Measurements from ENCODE around the gene NAGA.
A peak's percentile ranks its signal among the peaks of the same experiment; 100 is the strongest.
"Not testable (repeated sequence)": the region's sequence is repeated elsewhere in the genome, so short reads cannot be mapped to it uniquely, and the experiment has no call there.

The NAGA gene

DNA sequence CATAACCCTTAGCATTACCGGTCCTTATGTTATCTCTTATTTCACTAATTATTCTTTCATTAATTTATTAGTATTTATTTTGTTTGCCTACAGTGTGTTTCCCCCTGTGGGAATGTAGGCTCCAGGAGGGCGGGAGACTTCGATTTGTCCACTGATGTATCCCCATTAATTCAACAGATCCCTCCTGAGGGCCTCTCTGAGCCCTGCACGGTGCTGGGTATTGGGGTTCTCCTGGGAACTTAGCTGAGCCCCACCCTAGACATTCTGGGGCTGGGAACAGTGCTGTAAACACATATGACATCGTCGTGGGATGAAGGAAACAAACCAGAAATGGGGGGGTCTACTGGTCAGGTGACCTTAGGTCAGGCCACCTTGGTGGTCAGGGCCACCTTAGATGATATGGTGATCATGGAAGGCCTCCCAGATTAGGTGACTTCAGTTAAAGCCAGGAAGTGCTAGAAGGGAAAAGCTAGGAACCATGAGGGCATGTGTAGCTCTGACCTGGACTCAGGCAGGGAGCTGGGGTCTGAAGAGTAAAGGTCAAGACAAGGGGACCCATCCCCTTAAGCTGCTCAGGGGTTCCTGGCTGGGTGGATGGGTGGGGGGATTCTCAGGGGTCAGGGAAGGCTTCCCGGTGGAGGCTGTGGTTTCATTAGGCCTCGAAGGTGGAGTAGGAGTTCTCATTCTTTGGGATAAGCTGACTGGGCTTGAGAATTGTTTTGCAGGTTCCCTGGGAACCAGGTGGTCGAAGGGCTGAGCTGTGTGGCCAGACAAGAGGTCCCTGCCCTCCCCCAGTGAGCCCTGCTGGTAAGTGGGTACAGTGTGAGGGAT lies 4.4 kb upstream of the NAGA start:
- DNase-seq (ENCODE audit: low read depth in 2 of 2): no peak

- peak; percentile 31 to 50 for DNase-seq (ENCODE audit: low read depth in 2 of 2)
These were observed 3.7 kb upstream of the NAGA start, which contains the start of gene PHETA2 for GRCh38 chr22:42074132-42074811. Gene PHETA2 (plus strand): TSS chr22:42074248. CDS start chr22:42077294, 3,046 bp downstream.

GRCh38 chr22:42073621-42074041 lies 3.0 kb upstream of the NAGA start:
- DNase-seq (ENCODE audit: low read depth in 2 of 2): no peak

DNA sequence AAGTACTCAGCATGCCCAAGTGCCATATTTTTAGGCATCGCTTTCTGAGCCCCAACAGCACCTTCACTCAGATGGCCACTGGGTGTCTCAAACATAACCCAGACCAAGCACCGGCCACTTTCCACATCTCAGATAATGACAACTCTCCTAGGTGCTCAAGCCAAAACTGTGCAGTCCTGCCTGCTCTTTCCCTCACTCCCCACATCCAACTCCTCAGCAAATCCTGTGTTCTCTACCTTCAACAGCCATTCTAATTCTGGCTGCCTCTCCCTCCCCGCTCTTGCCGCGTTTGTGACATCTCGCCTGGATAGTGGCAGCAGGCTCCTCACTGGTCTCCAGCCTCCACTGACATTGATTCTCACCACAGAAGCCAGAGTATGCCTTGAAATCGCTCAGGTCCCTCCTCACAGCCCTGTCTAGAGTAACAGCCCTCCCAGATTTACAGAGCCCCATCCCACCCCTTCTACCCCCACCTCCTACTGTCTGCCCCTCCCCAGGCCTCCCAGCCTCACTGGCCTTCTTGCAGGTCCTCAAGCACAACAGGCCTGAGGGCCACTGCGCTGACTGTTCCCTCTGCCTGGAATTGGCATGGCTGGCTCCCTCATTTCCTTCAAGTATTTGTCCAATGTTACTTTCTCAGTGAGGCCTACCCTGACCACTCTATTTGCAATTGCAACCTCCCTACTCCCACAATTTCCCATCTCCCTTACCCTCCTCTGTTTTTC lies 2.2 kb upstream of the NAGA start:
- DNase-seq (ENCODE audit: low read depth in 2 of 2): no peak

DNA sequence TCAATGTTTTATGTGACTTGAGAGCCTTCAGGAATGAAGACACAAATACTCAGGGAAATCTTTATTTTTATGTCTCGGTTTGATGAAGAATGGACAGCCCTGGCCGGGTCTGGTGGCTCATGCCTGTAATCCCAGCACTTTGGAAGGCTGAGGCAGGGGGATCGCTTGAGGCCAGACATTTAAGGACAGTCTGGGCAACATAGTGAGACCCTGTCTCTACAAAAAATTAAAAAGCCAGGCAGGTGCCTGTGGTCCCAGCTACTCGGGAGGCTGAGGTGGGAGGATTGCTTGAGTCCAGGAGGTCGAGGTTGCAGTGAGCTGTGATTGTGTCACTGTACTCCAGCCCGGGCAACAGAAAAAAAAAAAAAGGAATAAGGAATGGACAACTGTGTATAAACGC lies 896 bp upstream of the NAGA start:
- not testable (repeated sequence) for DNase-seq (ENCODE audit: low read depth in 2 of 2)

DNA sequence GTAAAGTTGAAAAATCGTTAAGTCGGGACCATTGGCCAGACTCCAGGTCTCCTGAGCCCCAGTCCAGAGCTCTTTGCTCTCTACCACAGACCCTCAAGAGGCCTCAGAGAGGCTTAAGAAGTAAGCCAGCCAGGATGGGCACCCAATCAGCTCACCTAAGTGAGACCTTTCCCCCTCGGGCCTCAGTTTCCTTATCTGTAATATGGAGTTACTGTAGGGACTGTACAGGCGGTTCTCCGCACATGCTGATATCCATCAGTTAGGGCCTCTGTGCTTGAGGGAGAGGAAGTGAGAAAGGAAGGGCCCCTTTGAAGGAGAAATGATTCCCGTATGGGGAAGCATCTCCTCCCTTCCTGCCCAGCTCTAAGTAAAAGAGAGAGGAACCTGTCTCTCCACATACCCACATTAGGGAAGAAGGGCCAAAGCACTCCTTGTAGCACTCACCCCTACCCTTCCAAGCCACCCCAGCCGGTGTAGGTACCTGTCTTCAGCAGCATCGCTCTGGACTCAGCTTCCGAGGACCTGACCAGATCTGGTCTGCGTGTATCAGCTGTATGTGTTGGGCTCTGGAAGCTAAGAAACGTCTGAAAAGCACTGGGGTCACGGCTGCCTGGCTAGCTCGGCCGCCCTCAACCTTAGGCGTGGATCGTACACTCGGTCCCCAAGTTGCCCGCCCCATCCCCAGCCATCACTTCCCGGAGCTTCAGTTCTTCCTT lies 653 bp downstream of the NAGA start:
- DNase-seq (ENCODE audit: low read depth in 2 of 2): no peak

- DNase-seq (ENCODE audit: low read depth in 2 of 2): no peak
These were observed 2.3 kb downstream of the NAGA start for GRCh38 chr22:42068291-42068690.

DNA sequence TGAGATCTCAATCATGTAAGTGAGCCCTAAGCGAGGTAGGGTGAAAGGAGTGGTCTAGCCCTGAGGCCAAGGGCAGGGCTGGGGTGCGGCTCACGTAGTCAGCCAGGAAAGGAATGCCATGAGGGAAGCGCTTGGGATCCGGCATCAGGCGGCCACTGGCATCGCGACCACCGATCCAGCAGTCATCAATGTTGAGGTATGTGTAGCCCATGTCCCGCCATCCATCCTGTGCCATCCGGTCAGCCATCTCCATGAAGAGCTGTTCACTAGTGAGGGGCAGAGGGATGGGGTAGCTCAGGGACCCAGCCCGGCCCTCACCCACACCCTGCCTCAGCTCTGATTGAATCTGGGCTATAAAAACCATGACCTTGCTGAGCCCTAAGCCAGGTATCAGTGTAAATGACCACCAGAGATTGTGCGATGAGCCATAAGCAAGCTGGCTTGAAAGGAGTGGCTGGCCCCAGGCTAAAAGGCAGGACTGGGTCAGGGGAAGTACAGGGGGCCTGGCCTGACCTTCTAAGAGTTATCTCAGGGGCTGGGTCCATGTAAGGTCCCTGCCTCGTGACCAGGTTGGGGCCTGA lies 2.9 kb downstream of the NAGA start:
- no peak for DNase-seq (ENCODE audit: low read depth in 2 of 2)

DNA sequence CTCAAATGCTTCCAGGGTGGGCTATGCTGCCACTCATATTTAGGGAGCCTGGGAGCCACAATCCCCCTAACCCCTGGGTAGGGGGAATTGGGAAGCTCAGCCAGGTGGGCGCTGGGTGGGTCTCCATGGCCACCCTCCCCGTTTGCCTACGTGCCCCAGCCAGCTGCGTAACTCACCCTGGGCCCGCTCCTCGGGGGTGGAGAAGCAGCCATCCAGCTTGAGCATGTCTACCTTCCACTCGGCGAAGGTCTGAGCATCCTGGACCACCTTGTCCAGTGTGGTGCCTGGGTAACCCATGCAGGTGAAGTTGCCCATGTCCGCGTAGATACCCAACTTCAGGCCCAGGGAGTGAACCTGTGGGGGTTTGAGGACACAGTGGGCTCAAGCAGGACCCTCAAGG lies 3.7 kb downstream of the NAGA start:
- DNase-seq (ENCODE audit: low read depth in 2 of 2): no peak

- DNase-seq (ENCODE audit: low read depth in 2 of 2): no peak
These were observed 4.4 kb downstream of the NAGA start for GRCh38 chr22:42066126-42066761.

GRCh38 chr22:42065438-42066125 lies 5.0 kb downstream of the NAGA start:
- no peak for DNase-seq (ENCODE audit: low read depth in 2 of 2)

DNA sequence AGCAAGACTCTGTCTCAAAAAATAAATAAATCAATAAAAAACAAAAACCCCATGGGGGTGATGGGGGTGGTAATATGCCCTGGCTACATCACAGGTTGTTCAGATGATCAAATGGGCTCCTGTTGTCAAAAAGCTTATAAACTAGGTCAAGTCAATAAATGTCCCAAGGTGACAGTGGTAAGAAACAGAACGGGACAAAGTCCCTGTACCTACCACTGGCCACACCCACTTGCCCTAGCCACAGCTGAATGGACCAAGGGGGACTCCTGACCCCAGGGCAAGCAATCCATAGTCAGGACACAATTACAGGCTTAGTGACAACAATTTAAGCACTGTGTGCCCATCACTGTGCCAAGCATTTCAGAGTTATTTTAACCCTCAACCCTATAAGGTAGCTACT lies 6.0 kb downstream of the NAGA start:
- no peak for DNase-seq (ENCODE audit: low read depth in 2 of 2)

DNA sequence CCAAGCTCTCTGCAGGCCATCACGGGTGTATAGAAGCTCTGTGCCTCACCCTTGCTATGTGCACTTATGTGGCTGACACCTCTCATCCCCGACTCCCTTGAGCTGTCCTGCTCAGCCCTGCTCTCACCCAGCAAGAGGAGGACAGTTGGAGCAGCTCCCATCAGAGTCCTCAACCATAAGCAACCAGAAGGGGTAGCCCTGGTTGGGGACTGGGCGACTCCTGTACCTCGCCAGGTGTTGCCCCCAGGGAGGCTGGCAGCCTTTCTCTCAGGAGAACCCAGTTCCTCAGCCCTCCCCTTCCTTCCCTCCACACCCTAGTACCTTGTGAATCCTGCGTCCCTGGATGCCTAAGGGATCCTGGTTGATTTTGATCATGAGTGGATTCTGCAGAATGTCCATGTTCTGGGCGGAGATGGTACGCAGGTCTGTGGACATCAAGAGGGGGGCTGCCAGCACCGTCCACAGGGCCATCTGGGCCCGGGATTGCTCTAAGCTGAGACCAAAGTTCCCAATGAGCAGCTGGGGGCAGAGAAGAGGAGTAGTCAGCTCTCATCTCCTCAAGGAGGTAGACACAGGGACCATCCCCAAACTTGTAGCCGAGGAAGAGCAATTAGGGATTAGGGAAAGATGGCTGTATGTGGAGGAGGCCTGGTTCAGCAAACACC lies 8.0 kb downstream of the NAGA start:
- no peak for DNase-seq (ENCODE audit: low read depth in 2 of 2)

DNA sequence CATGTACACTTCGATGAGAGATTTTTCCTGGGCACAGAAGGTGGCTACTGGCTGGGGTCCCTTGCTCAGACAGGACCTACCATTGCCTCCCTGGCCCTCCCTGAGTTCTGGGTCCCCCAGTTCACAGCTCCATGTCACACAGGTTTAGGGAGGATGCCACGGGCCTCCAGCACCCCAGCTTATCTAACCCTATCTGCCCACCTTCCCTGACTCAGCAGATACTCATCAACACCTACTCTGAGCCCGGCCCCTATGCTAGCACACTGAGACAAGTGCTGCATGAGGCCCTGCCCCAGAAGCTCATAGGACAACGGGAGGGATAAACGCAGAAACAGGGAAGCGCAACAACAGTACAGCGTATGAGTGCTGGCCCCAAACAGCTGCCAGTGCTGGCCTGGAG lies 9.6 kb downstream of the NAGA start:
- no peak for DNase-seq (ENCODE audit: low read depth in 2 of 2)

DNA sequence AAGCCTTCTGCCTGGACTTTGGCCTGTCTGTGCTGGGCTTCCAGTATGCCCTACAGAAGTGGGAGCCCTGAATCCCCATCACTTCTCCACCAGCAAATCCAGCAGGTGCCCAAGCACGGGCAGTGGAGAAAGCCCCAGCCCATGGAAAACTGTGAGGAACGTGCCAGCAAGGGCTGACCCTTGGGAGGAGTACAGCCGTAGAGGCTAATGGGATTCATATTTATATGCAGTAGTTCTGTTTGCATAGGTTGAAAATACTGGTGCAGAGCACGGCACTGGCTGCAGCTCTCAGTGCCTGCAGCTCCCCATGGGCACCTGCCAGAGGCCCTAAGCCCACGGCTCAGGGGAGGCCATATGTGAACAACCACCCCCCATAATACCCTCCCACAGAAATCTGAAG lies 10.1 kb downstream of the NAGA start:
- DNase-seq (ENCODE audit: low read depth in 2 of 2): no peak

GRCh38 chr22:42056757-42057511 lies 13.7 kb downstream of the NAGA start:
- no peak for DNase-seq (ENCODE audit: low read depth in 2 of 2)

DNA sequence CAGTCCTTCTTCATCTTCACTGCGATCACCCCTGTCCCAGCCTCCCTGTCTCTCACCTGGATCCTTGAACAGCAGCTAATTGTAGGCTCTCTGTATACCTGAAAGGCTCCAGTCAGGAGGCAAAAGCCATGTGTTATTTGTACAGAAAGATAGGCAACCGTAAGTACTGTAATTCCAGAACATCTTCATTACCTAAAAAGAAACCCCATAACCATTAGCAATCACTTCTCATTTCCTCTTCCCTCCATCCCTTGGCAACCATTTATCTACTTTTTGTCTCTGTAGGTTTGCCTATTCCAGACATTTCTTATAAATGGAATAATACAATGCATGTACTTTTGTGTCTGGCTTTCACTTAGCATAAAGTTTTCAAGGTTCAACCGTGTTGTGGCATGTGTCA lies 17.8 kb downstream of the NAGA start:
- DNase-seq (ENCODE audit: low read depth in 2 of 2): no peak

DNA sequence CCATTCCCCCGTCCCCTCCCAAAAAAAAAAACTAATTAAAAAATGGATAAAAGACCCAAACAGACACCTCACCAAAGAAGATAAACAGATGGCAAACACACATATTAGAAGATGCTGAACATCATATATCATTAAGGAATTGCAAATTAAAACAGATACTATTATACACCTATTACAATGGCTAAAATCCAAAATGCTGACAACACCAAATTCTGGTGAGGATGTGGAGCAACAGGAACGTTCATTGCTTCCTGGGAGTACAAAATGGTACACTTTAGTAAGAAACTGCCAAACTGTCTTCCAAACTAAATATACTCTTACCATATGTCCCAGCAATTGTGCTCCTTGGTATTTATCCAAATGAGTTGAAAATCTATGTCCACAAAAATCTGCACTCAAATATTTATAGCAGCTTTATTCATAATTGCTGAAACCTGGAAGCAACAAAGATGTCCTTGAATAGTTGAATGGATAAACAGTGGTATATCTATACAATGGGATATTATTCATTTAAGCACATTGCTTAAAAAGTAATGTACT lies 19.9 kb downstream of the NAGA start:
- no peak for DNase-seq (ENCODE audit: low read depth in 2 of 2)

DNA sequence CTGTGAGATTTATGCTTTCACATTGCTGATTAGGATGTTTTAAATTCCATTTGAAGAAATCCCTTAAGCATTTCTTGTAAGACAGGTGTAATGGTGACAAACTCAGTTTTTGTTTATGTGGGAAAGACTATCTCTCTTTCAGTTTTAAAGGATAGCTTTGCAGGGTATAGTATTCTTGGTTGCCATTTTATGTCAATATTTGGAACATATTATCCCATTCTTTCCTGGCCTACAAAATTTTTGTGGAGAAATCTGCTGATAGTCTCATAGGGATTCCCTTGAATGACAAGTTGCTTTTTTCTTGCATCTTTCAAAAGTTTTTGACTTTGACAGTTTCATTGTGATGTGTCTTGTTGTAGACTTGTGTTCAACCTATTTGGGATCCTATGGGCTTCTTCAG lies 28.8 kb downstream of the NAGA start:
- DNase-seq (ENCODE audit: low read depth in 2 of 2): no peak
